H1 (cell line): ENCODE data around the gene LDLRAD3. TPM values are rescaled to one million over a fixed set of nuclear protein-coding genes. Genes with fewer than 3 reads are reported as not detected.

Source experiments
- ASH2L ChIP-seq: fragments of 200-600, 300-600 bp; sonication (generic); IDR thresholded peaks from one replicate; pipeline ENCODE4 v1.7.1; 2017; ENCODE audit warnings: low read length
- CHD7 ChIP-seq: fragments of 300-600 bp; sonication (generic); IDR thresholded peaks from 2 replicates; pipeline ENCODE4 v1.7.1; 2012; ENCODE audit warnings: low read length, moderate library complexity, mild to moderate bottlenecking, inconsistent platforms; ENCODE audit not compliant: insufficient replicate concordance
- FOSL1 ChIP-seq: IDR thresholded peaks from 2 replicates; pipeline ENCODE4 v1.6.1; 2011; ENCODE audit warnings: mild to moderate bottlenecking, low read depth, low read length, moderate library complexity; ENCODE audit not compliant: insufficient read depth
- SAP30 ChIP-seq: fragments of 300-600 bp; sonication (generic); IDR thresholded peaks from 2 replicates; pipeline ENCODE4 v1.7.1; 2012; ENCODE audit warnings: low read length, moderate library complexity, mild to moderate bottlenecking, inconsistent platforms; ENCODE audit not compliant: insufficient read depth, insufficient replicate concordance
- SIRT6 ChIP-seq: IDR thresholded peaks from one replicate; pipeline ENCODE4 v1.7.1; 2012; ENCODE audit warnings: low read length, inconsistent platforms
- SIX5 ChIP-seq: IDR thresholded peaks from 2 replicates; pipeline ENCODE4 v1.6.1; 2011; ENCODE audit warnings: mild to moderate bottlenecking, low read depth, low read length
- SRF ChIP-seq: IDR thresholded peaks from 2 replicates; pipeline ENCODE4 v1.6.1; 2011; ENCODE audit warnings: mild to moderate bottlenecking, low read depth, low read length, moderate library complexity
- USF2 ChIP-seq: IDR thresholded peaks from 2 replicates; pipeline ENCODE4 v1.6.1; 2011; ENCODE audit warnings: low read length, improper control_type of control experiment
- polyA plus RNA-seq, 7 experiments: library from polyadenylated mRNA; depleted of rRNA in 3 of 7; stranded (reverse) in 5 of 7; unstranded in 2 of 7; fragments of >200 nt in 5 of 7; fragments of 200-250 nt in 2 of 7; gene quantifications; 1 replicate in 5 of 7; 2 replicates in 1 of 7; 4 replicates in 1 of 7; pipeline versions ENCODE4 v1.2.1 to v1.2.3, GENCODE V29; 2011 to 2013; ENCODE audit warnings: missing spikeins in 2 of 7, mixed read lengths in 2 of 7
- total RNA-seq: library from RNA; stranded (reverse); fragmentation: NEBNext Ultra II Directional; extraction: Animal tissue kit (Norgen Biotek cat#: 25700); gene quantifications from 2 replicates; pipeline ENCODE4 v1.2.1, GENCODE V29; 2021

Gene LDLRAD3
- total and polyA plus RNA-seq, 2 of the 8 experiments (the other 6 are each of a cell fraction or from before 2014, with no cell fraction given): 18.6 to 22.8 TPM

GRCh38 chr11:35909511-35910265 is 34.2 kb upstream of the LDLRAD3 start (continued):
- TF ChIP-seq SAP30 (no peak), USF2 (no peak), FOSL1 (no peak), CHD7 (no peak), SIRT6 (no peak), SIX5 (no peak), ASH2L (no peak), SRF (no peak)
